Measurements from ENCODE around the gene XYLT1. TPM values are rescaled to one million over a fixed set of nuclear protein-coding genes. Genes with fewer than 3 reads are reported as not detected.

XYLT1 gene
- total RNA-seq, 1 experiment from 2014 or later: 14.5 TPM

DNA sequence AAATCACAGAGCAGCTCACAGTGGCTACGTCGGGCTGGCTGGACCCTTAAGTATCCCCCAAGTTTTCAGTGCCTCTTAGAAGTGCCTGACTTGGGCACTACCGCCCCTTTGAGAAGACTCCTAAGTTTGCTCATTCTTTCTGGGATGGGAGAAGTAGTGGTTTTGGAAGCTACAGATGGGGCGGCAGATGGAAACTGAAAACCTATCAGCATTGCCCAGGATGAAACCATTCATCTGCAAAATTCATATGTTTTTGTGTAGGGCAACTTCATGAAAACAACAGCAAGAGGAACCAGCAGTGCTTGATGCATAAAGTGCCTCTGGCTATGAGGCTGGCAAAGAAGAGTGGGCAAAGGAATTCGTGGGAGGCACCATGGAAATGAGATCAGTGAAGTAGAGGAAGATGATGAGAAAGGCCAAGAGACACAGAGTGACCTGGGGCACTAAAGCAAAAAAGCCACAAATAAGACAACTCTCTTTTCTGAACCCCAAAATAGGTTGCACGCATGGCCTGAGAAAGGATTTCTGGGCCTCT lies 277.1 kb downstream of the XYLT1 start:
- Histone ChIP-seq H3K27me3 (ENCODE audit: insufficient read depth, low read length) (no peaks in the 10 kb centered on the region), H3K4ac (ENCODE audit: low read depth, low read length) (no peak overlapping the region), H3K56ac (ENCODE audit: insufficient read length, low read depth, low read length) (no peak overlapping the region), H2AK5ac (ENCODE audit: insufficient read length, low read length) (no peak overlapping the region), H2AFZ (ENCODE audit: low read length) (no peak overlapping the region), H3K23ac (ENCODE audit: insufficient read length, low read depth, low read length) (no peak overlapping the region), H3K14ac (ENCODE audit: insufficient read depth, low read length) (no peak overlapping the region), H4K91ac (ENCODE audit: insufficient read length, low read depth, low read length) (no peak overlapping the region), H2BK120ac (ENCODE audit: low read depth, low read length, poor library complexity, severe bottlenecking) (no peak overlapping the region), H4K8ac (replicated peaks; ENCODE audit: insufficient read length, low read depth, low read length) (no peak overlapping the region), H3K4me1 (ENCODE audit: insufficient read depth, low read length) (no peaks in the 10 kb centered on the region), H4K20me1 (ENCODE audit: control insufficient read depth, insufficient read depth, insufficient read length) (no peaks in the 10 kb centered on the region), H3K9ac (ENCODE audit: extremely low read depth, insufficient read length, low read length) (no peak overlapping the region), H3K79me1 (ENCODE audit: insufficient read depth, low read depth, low read length, poor library complexity, severe bottlenecking) (no peaks in the 10 kb centered on the region), H3K23me2 (ENCODE audit: insufficient read length, low read depth, low read length, poor library complexity, severe bottlenecking) (no peaks in the 10 kb centered on the region), H3K27ac (ENCODE audit: insufficient read length, low read depth, low read length) (no peak overlapping the region), H2BK5ac (ENCODE audit: insufficient read length, low read length) (no peak overlapping the region), H2BK15ac (ENCODE audit: low read depth, low read length) (no peak overlapping the region), H4K5ac (ENCODE audit: insufficient read length, low read depth, low read length) (no peak overlapping the region), H3K79me2 (ENCODE audit: insufficient read depth, low read length) (no peaks in the 10 kb centered on the region), H3T11ph (ENCODE audit: low read length) (no peak overlapping the region), H3K9me3 (ENCODE audit: control insufficient read depth, low read depth, low read length) (no peaks in the 10 kb centered on the region), H3K18ac (ENCODE audit: insufficient read length, low read depth, low read length) (no peak overlapping the region), H3K4me2 (ENCODE audit: insufficient read depth, insufficient read length, low read length) (no peak overlapping the region), H2BK12ac (ENCODE audit: insufficient read length, low read depth, low read length) (no peak overlapping the region), H2BK20ac (ENCODE audit: low read depth, low read length, poor library complexity, severe bottlenecking) (no peak overlapping the region)
- Mint-ChIP-seq H3K27me3 (ENCODE audit: low read depth) (no peaks in the 10 kb centered on the region; the same call in 1 of the 2 replicates), H3K4me3 (no peak overlapping the region), H3K27ac (no peak overlapping the region), H3K36me3 (ENCODE audit: insufficient read depth in 1 of 3, low read depth in 3 of 3) (peaks cover 19 to 26% (median 22%) of the 10 kb centered on the region in 3 experiments; a peak in 6 of 7 replicates), H3K9me3 (no peaks in the 10 kb centered on the region; a peak in 2 of 5 replicates), H3K4me1 (peaks cover 4 to 5% of the 10 kb centered on the region in 2 experiments)
- no peak for TF ChIP-seq CTCF (conservative IDR thresholded peaks at IDR 0.05)
- WGBS (ENCODE audit: extremely low coverage, insufficient read length, low lambda C conversion rate): no CpG with 5 or more reads among the region's 6 CpGs
- DNase-seq: no peak

All from H9 (cell line).